Keratinocyte (primary cell): Measurements from ENCODE around the gene LMBR1.

Source experiments
- CTCF ChIP-seq, 3 experiments: IDR thresholded peaks in 1 of 3; conservative IDR thresholded peaks in 1 of 3; optimal IDR thresholded peaks in 1 of 3; 2 replicates in 2 of 3; 3 replicates in 1 of 3; pipeline versions ENCODE3 to v1.5.1; 2011; ENCODE audit warnings: low read length in 3 of 3, mild to moderate bottlenecking in 3 of 3, moderate library complexity in 2 of 3, control low read depth in 1 of 3, inconsistent platforms in 1 of 3; ENCODE audit not compliant: insufficient read depth in 2 of 3; ENCODE audit errors: extremely low read depth in 1 of 3
- EZH2 ChIP-seq: IDR thresholded peaks from one replicate; pipeline ENCODE4 v1.6.1; 2012; ENCODE audit warnings: inconsistent platforms, mild to moderate bottlenecking, low read length, moderate library complexity

- no peak for TF ChIP-seq CTCF (optimal IDR thresholded peaks at IDR 0.05 in 1 of 3, IDR thresholded peaks at IDR 0.05 in 1 of 3, conservative IDR thresholded peaks at IDR 0.05 in 1 of 3; ENCODE audit: extremely low read depth in 1 of 3, insufficient read depth in 2 of 3, low read length in 3 of 3)
- no peak for TF ChIP-seq EZH2
These were observed 27.5 kb downstream of the LMBR1 start for GRCh38 chr7:156865493-156865892.
